ENCODE results near the gene BRME1. TPM values are rescaled to one million over a fixed set of nuclear protein-coding genes. Genes with fewer than 3 reads are reported as not detected.

BRME1 gene
- total RNA-seq, 2 experiments from 2014 or later: 7.7 to 9.0 TPM

DNA sequence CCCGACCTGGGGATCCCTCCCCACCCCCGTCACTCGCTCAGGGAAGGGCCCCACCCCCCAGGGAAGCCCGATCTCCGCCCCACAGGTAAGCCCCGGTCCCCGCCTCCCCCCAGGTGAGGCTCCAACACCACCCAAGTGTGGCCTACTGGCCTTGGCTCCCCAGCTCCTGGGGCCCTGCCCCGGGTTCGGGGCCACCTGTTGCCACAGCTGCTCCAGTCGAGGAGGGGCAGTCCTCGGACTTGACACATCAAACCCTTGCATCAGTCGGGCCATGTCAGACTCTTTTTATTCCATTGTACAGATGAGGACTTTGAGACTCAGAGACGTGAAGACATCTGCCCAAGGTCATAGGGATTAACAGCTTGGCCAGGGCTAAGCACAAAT is 596 bp upstream of the BRME1 start:
- no peaks in the 10 kb centered on the region for H3K27me3 Mint-ChIP-seq
- peak; percentile 43 for DNase-seq

DNA sequence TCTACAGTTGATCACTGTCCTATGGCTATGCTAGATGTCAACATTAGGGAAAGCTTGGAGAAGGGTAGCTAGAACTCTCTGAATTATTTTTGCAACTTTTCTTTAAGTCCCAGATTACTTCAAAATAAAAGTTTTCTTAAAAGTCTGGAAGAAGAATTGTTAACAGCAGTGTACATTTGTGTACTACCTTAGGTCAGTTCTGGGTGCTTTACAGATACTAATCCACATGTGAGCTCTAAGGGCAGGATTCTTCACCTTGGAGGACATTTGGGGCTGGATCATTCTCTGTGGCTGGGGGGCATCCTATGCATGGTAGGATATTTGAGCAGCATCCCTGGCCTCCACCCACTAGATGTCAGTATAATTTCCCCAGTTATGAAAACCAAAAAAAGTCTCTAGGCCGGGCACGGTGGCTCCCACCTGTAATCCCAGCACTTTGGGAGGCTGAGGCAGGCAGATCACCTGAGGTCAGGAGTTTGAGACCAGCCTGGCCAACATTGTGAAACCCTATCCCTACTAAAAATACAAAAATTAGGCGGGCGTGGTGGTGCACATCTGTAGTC is 2.8 kb downstream of the BRME1 start:
- CTCF ChIA-PET: interaction anchor here (0.6 to 3.8 kb wide), 17 partner anchors 8 to 445 kb away, joined by 3 to 16 read pairs (median 4); partner anchors contain the start of gene IL27RA
- peak; percentile 57 for DNase-seq
- intact Hi-C loops (cut with micrococcal nuclease): loop anchor here (5.0 kb wide), 1 partner anchor 154 kb away; no protein-coding TSS in a partner anchor
- POLR2A ChIA-PET: interaction anchor here (0.6 kb wide), 1 partner anchor 746 kb away, joined by 3 read pairs; no protein-coding TSS in a partner anchor
- H3K9me3 Mint-ChIP-seq: no peaks in the 10 kb centered on the region
- no peak overlapping the region for H3K4me3 Mint-ChIP-seq
- peaks cover 3% of the 10 kb centered on the region for H3K36me3 Mint-ChIP-seq
- H3K27me3 Mint-ChIP-seq: no peaks in the 10 kb centered on the region
- peaks cover 23% of the 10 kb centered on the region for H3K4me1 Mint-ChIP-seq (ENCODE audit: low read depth)
- no peak overlapping the region for H3K27ac Mint-ChIP-seq

More for the DNA sequence above, 596 bp upstream of the BRME1 start:
- ChIA-PET POLR2A (no interaction called here), CTCF (interaction anchor here (0.7 to 1.6 kb wide), 5 partner anchors 15 to 167 kb away, joined by 4 to 7 read pairs (median 4); no protein-coding TSS in a partner anchor)
- peak overlapping the region; percentile 83 for H3K4me3 Mint-ChIP-seq
- H3K4me1 Mint-ChIP-seq (ENCODE audit: low read depth): peaks cover 23% of the 10 kb centered on the region
- H3K36me3 Mint-ChIP-seq: peaks cover 15% of the 10 kb centered on the region
- H3K9me3 Mint-ChIP-seq: no peaks in the 10 kb centered on the region
- intact Hi-C loops (cut with micrococcal nuclease): loop anchor here (1.0 kb wide), 2 partner anchors 45 to 100 kb away; partner anchors contain the start of gene RFX1
- no peak overlapping the region for H3K27ac Mint-ChIP-seq

DNA sequence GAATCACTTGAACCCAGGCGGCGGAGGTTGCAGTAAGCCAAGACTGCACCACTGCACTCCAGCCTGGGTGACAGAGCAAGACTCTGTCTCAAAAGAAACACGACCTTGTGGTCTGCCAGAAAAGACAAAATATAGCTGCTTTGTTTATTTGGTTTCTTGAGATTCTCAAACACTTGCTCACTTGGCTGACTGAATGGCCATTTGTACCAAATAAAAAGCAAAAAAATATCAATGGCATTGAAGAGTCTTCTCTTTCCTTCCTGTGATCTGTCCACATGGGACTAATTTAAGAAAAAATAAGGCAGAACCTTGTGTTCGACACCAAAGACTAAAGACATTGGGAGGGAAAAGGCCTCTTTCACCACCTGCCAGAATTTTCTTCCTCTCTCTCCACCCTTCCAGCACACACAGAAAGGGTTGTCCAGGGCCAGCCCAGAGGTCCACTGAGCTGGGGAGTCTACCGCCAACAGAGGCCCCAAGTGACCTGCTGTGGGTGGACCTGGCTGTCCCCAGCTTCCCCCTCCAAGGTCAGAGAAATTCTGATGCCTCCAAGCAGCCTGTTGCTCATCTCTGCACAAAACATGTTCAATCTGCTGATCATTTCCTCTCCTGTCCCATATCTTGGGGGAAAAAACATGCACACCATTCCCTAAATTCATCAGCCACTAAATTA is 5.9 kb downstream of the BRME1 start:
- H3K36me3 Mint-ChIP-seq: no peaks in the 10 kb centered on the region
- H3K9me3 Mint-ChIP-seq: no peaks in the 10 kb centered on the region
- no peak overlapping the region for H3K27ac Mint-ChIP-seq
- H3K4me3 Mint-ChIP-seq: no peak overlapping the region
- DNase-seq: no peak
- ChIA-PET POLR2A (no interaction called here), CTCF (interaction anchor here (1.5 kb wide), 1 partner anchor 148 kb away, joined by 3 read pairs; no protein-coding TSS in a partner anchor)
- H3K27me3 Mint-ChIP-seq: no peaks in the 10 kb centered on the region
- intact Hi-C loops (cut with micrococcal nuclease): loop anchor here (5.0 kb wide), 1 partner anchor 157 kb away; no protein-coding TSS in a partner anchor
- H3K4me1 Mint-ChIP-seq (ENCODE audit: low read depth): peaks cover 8% of the 10 kb centered on the region

DNA sequence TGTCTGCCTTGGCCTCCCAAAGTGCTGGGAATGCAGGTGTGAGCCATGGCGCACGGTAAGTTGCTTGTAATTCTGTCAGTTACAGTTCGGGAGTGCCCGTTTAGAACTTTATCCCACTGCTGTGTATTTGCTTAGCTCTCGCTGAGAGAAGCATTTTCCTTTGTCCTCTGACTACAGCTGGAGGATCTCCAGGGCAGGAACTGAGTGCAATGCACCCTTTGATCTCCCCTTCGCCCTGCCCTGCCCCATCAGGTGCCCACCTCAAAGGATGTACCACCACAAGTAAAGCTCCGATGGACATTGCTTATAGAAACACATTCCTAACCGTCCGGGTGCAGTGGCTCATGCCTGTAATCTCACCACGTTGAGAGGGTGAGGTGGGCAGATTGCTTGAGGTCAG is 6.5 kb downstream of the BRME1 start:
- Mint-ChIP-seq H3K4me3 (no peak overlapping the region), H3K27ac (no peak overlapping the region), H3K27me3 (no peaks in the 10 kb centered on the region), H3K9me3 (no peaks in the 10 kb centered on the region), H3K4me1 (ENCODE audit: low read depth) (peaks cover 4% of the 10 kb centered on the region), H3K36me3 (no peaks in the 10 kb centered on the region)
- ChIA-PET POLR2A (no interaction called here), CTCF (interaction anchor here (1.5 kb wide), 1 partner anchor 149 kb away, joined by 3 read pairs; no protein-coding TSS in a partner anchor)
- no peak for DNase-seq
- intact Hi-C loops (cut with micrococcal nuclease): no loop called here

DNA sequence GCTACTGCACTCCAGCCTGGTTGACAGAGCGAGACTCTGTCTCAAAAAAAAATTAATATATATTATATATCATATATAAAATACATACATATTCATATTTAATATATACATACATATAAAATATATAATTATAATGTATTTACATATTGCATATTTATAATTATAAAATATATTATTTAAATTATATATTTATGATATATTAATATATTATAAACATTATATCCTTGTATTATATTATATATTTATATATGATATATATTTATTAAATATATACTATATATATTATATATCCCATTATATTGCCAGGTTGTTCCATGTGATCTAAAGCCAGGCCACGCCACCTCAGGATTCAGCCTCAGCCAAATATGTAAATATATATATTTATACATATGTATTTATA is 9.7 kb downstream of the BRME1 start:
- no peaks in the 10 kb centered on the region for H3K4me1 Mint-ChIP-seq (ENCODE audit: low read depth)
- CTCF ChIA-PET: no interaction called here
- no peaks in the 10 kb centered on the region for H3K9me3 Mint-ChIP-seq
- no peaks in the 10 kb centered on the region for H3K36me3 Mint-ChIP-seq
- H3K4me3 Mint-ChIP-seq: no peak overlapping the region
- no peak for DNase-seq
- intact Hi-C loops (cut with micrococcal nuclease): no loop called here
- POLR2A ChIA-PET: no interaction called here
- H3K27me3 Mint-ChIP-seq: no peaks in the 10 kb centered on the region
- no peak overlapping the region for H3K27ac Mint-ChIP-seq

DNA sequence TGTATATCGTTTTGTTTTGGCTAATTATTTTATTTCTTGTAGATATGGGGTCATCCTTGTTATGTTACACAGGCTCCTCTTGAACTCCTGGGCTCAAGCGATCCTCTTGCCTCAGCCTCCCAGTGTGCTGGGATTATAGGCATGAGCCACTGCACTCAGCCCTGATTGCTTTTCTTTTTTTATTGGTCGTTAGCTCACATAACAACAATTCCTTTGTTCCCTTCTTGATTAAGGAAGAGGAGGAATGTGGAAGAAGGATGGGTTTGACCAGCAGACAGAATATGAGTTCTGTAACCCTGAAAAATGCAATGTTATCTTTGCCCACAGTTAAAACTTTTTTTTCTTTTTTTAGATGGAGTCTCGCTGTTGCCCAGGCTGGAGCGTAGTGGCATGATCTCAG is 11.4 kb downstream of the BRME1 start:
- ChIA-PET POLR2A (no interaction called here), CTCF (no interaction called here)
- Mint-ChIP-seq H3K4me3 (no peak overlapping the region), H3K27ac (no peak overlapping the region), H3K27me3 (no peaks in the 10 kb centered on the region), H3K36me3 (no peaks in the 10 kb centered on the region), H3K4me1 (ENCODE audit: low read depth) (no peaks in the 10 kb centered on the region), H3K9me3 (no peaks in the 10 kb centered on the region)
- no peak for DNase-seq
- intact Hi-C loops (cut with micrococcal nuclease): no loop called here

DNA sequence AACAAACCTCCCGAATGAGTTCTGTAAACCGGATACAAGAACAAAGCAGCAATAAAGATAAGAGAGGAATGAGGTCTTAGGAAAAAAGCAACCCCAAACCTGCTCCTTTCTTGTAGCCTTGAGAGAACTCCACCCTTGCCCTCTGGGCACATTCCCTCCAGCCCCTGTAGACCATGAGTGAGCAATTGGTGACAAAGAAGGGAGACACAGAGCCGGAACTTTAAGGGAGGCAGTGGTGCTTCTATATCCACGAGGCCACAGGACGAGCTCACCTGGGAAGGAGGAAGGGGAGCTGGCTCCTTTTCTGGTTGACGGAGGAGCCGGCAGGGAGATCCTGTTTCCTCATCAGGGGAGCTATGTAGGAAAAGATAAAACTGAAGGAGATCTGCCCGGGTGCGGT is 13.0 kb downstream of the BRME1 start:
- no peak overlapping the region for H3K4me3 Mint-ChIP-seq
- H3K27me3 Mint-ChIP-seq: no peaks in the 10 kb centered on the region
- DNase-seq: no peak
- no peaks in the 10 kb centered on the region for H3K4me1 Mint-ChIP-seq (ENCODE audit: low read depth)
- intact Hi-C loops (cut with micrococcal nuclease): no loop called here
- no peaks in the 10 kb centered on the region for H3K9me3 Mint-ChIP-seq
- H3K36me3 Mint-ChIP-seq: no peaks in the 10 kb centered on the region
- H3K27ac Mint-ChIP-seq: no peak overlapping the region
- ChIA-PET POLR2A (no interaction called here), CTCF (no interaction called here)

DNA sequence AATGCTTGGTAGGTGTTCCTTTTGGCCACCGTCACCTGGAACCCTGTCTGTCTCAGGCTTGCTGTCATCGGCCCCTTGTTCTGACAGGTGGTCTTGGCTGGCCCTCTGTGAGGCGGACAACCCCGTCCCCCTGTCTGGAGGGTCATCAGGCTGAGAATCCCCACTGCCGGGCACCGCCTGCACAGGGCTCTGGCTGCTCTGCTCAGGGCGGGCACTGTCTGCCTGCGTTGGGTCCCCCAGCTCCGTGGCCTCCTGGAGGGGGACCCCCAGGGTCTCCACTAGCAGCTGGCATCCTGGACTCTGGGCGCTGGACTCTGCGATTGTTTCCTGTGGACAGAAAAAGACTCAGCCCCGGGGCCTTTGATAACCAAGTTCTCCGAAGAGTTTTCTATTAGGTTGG is 15.8 kb downstream of the BRME1 start:
- ChIA-PET POLR2A (no interaction called here), CTCF (no interaction called here)
- intact Hi-C loops (cut with micrococcal nuclease): no loop called here
- Mint-ChIP-seq H3K36me3 (no peaks in the 10 kb centered on the region), H3K27me3 (no peaks in the 10 kb centered on the region), H3K4me1 (ENCODE audit: low read depth) (no peaks in the 10 kb centered on the region), H3K27ac (no peak overlapping the region), H3K9me3 (no peaks in the 10 kb centered on the region), H3K4me3 (no peak overlapping the region)
- no peak for DNase-seq

DNA sequence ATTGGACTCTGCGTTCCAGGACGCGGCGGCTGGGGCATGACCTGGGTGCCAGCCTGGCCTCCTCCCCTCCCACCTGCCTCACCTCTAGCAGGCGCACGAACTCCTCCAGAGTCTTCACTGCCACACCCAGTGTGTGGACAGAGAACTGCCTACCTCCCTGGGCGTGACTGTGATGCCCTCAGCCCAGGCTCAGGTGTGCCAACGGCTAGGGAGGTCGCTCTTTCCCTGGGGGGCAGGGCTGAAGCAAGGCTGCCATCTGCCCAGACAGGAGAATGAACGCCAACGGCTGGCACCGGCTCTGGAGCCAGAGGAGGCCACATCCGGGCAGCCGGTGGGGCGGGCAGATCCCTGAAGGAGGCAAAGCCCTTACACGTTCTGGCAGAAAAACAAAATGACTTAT is 17.6 kb downstream of the BRME1 start:
- ChIA-PET CTCF (no interaction called here), POLR2A (no interaction called here)
- no peak for DNase-seq
- Mint-ChIP-seq H3K27me3 (no peaks in the 10 kb centered on the region), H3K27ac (no peak overlapping the region), H3K4me1 (ENCODE audit: low read depth) (no peaks in the 10 kb centered on the region), H3K4me3 (no peak overlapping the region), H3K9me3 (no peaks in the 10 kb centered on the region), H3K36me3 (no peaks in the 10 kb centered on the region)
- intact Hi-C loops (cut with micrococcal nuclease): loop anchor here (10.0 kb wide), 1 partner anchor 97 kb away; no protein-coding TSS in a partner anchor

DNA sequence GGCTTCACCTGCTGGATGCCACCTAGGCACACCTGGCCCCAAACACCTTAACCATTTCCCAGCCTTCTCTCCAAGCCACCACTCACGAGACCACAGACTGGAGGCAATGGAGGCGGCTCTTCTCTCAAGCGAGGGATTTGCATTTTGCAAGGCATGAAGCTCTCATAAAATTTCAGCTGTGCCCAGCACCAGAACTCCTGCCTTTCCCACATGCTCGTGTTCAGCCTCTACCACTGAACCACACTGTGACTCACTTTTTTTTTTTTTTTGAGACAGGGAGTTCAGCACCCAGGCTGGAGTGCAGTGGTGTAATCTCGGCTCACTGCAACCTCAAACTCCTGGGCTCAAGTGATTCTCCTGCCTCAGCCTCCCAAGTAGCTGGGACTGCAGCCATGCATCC is 18.4 kb downstream of the BRME1 start:
- H3K4me3 Mint-ChIP-seq: no peak overlapping the region
- POLR2A ChIA-PET: interaction anchor here (1.0 kb wide), 1 partner anchor 18 kb away, joined by 5 read pairs; the partner anchor contains the start of genes BRME1 and CC2D1A

DNA sequence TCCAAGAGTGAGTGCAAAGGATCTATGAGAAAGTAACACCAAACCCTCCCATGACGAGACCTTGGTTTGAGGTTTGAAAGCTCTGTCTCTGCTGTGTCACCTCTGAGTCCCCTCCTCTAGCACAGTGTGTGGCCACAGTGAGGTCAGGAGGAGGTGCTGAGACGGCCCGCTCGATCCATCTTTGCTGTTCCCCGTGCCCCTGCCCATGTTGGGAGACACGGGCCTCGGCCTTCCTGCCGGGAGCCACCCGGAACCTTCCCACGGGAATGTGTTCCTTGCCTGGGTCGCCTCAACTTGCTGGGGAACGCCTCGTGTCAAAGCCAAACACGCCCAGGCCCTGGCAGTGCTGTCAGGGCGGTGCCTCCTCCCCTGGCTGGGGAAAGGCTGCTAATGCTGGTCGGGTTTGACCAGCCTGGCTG is 18.9 kb downstream of the BRME1 start:
- Mint-ChIP-seq H3K27me3 (no peaks in the 10 kb centered on the region), H3K27ac (no peak overlapping the region), H3K36me3 (no peaks in the 10 kb centered on the region), H3K9me3 (no peaks in the 10 kb centered on the region), H3K4me1 (ENCODE audit: low read depth) (peaks cover 8% of the 10 kb centered on the region), H3K4me3 (no peak overlapping the region)
- intact Hi-C loops (cut with micrococcal nuclease): loop anchor here (10.0 kb wide), 1 partner anchor 98 kb away; no protein-coding TSS in a partner anchor
- no peak for DNase-seq
- ChIA-PET POLR2A (interaction anchor here (0.8 to 1.0 kb wide), 2 partner anchors 19 to 145 kb away, joined by 5 to 6 read pairs; partner anchors contain the start of genes BRME1, CC2D1A and IL27RA), CTCF (interaction anchor here (0.8 to 2.6 kb wide), 6 partner anchors 16 to 185 kb away, joined by 4 to 11 read pairs (median 6); partner anchors contain the start of genes IL27RA and MISP3)

More for the DNA sequence above, 18.4 kb downstream of the BRME1 start:
- H3K27me3 Mint-ChIP-seq: no peaks in the 10 kb centered on the region
- no peak for DNase-seq
- no peaks in the 10 kb centered on the region for H3K36me3 Mint-ChIP-seq
- CTCF ChIA-PET: interaction anchor here (1.0 to 2.2 kb wide), 3 partner anchors 144 to 185 kb away, joined by 4 to 11 read pairs (median 6); partner anchors contain the start of genes IL27RA and MISP3
- H3K4me1 Mint-ChIP-seq (ENCODE audit: low read depth): peaks cover 4% of the 10 kb centered on the region
- intact Hi-C loops (cut with micrococcal nuclease): loop anchor here (10.0 kb wide), 1 partner anchor 97 kb away; no protein-coding TSS in a partner anchor
- no peak overlapping the region for H3K27ac Mint-ChIP-seq
- H3K9me3 Mint-ChIP-seq: no peaks in the 10 kb centered on the region

DNA sequence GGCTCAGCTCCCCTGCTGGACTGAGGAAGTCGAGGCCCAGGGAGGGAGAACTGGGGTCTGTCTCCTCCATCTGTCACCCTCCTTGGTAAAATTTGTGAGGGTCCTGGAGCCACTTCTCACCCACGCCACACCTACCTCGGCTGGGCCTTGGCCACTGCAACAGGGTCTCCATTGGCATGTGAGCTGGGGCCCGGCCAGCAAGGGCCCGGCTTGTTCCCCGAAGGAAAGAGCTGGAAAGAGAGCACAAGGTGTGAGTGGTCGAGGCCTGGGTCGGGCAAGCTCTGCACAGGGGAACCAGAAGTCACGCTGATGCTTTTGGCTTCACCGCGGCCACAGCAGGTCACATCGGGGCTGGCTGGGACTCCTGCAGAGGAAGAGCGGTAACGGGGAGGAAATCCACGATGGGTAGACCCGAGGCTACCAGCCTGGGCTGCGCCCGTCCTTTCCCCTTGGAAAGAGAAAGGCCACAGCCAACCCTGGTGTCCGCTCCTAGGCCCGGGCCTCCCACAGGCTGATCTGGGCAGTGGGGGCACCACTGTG is 20.0 kb downstream of the BRME1 start:
- peaks cover 20% of the 10 kb centered on the region for H3K4me1 Mint-ChIP-seq (ENCODE audit: low read depth)
- POLR2A ChIA-PET: no interaction called here
- no peaks in the 10 kb centered on the region for H3K9me3 Mint-ChIP-seq
- intact Hi-C loops (cut with micrococcal nuclease): loop anchor here (10.0 kb wide), 1 partner anchor 99 kb away; no protein-coding TSS in a partner anchor
- H3K4me3 Mint-ChIP-seq: no peak overlapping the region
- no peaks in the 10 kb centered on the region for H3K36me3 Mint-ChIP-seq
- H3K27me3 Mint-ChIP-seq: no peaks in the 10 kb centered on the region
- CTCF ChIA-PET: interaction anchor here (1.1 to 2.6 kb wide), 4 partner anchors 156 to 186 kb away, joined by 6 to 11 read pairs (median 8); partner anchors contain the start of gene MISP3
- no peak overlapping the region for H3K27ac Mint-ChIP-seq
- no peak for DNase-seq
